GM04504 (cell line): ENCODE measurements around the gene TMEM14B.
"Not testable (repeated sequence)": the region's sequence is repeated elsewhere in the genome, so short reads cannot be mapped to it uniquely, and the experiment has no call there.

ENCODE experiments used
- DNase-seq: peaks from one replicate; pipeline ENCODE4 v3.0.0-alpha.2; 2012; ENCODE audit warnings: low read depth

Gene TMEM14B

DNA sequence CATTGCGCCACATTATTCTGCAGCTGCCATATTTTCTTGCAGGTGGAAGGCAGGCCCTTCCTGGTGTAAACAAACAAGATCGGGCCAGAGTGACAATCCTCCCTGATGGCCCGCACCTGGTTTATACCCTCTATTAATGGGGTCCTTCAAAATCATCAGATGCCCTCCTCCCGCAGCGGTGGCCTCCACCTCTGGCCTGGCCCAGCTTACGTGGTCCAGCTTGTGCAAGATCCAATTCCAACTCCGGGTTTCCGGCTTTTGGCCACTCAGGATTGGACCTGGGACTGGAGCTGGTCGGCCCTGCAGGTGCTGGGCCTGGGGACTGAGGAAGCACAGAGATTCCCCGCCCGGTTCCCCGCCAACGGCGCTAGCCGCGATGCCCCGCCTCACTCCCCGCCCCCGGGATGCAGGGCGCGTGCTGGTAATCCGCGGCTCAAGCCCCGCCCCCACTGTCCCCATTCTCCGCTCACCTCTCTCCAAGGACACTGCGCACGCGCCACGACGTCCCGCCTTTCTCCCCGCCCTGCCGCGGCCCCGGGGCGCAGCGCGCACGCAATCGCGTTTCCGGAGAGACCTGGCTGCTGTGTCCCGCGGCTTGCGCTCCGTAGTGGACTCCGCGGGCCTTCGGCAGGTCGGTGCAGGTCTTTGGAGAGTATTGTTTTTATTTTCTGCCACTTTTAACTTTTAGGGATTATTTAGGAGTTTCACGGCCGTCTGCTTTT is at the start of gene TMEM14B:
TSS of gene TMEM14B (plus strand) at position 555 of the 722 bp plus-strand sequence. CDS start 1,441 bp downstream, outside the sequence.
- DNase-seq: peak; percentile 89

- no peak for DNase-seq
These were observed 33.6 kb upstream of the TMEM14B start for GRCh38 chr6:10713962-10714361.

DNA sequence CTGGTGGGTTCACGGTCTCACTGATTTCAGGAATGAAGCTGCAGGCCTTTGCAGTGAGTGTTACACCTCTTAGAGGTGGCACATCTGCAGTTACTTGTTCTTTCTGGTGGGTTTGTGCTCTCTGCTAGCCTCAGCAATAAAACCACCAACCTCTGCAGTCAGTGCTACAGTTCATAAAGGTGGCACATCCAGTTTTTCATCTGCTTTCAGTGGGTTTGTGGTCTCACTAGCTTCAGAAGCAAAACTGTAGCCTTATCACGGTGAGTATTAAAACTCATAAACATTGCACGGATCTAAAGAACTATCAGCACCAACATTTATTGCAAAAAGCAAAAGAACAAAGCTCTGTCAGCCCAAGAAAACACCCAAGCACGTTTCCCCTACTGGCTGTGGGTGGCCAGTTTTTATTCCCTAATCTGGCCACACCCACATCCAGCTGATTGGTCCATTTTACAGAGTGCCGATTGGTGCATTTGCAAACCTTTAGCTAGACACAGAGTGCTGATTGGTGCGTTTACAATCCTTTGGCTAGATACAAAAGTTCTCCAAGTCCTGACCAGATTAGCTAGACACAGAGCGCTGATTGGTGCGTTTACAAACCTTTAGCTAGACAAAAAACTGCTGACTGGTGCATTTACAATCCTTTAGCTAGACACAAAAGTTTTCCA is 28.2 kb upstream of the TMEM14B start:
- no peak for DNase-seq

GRCh38 chr6:10719964-10720264 is 27.7 kb upstream of the TMEM14B start:
- DNase-seq: no peak

GRCh38 chr6:10720265-10720959 is 27.2 kb upstream of the TMEM14B start:
- DNase-seq: no peak

- DNase-seq: not testable (repeated sequence)
These were observed 26.4 kb upstream of the TMEM14B start for GRCh38 chr6:10720960-10721849.

DNA sequence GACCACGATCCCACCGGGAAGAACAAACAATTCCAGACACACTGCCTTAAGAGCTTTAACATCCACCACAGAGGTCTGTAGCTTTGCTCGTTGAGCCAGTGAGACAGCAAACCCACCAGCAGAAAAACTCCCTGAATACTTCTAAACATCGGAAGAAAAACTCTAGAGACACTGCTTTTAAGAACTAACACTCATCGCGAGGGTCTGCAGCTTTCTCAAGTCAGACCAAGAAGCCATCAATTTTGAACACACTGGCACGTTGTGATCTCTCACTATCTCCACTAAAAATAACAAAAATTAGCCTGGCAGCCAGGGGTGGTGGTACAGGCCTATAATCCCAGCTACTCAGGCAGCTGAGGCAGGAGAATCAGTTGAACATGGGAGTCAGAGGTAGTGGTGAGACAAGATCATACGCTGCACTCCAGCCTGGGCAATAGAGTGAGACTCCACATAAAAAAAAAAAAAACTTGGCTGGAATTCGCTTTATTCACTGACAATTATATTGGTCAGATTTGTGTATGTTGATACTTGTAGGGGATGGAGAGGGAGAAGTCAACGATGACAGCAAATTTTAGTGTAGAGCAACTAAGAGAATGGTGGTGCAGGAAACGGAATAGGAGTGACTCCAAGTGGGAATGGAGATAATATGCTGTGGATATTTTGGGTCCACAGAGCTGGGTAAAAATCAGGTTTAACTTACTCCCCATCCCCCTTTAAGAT is 25.6 kb upstream of the TMEM14B start:
- DNase-seq: no peak

GRCh38 chr6:10722570-10722819 is 25.1 kb upstream of the TMEM14B start:
- DNase-seq: no peak

DNA sequence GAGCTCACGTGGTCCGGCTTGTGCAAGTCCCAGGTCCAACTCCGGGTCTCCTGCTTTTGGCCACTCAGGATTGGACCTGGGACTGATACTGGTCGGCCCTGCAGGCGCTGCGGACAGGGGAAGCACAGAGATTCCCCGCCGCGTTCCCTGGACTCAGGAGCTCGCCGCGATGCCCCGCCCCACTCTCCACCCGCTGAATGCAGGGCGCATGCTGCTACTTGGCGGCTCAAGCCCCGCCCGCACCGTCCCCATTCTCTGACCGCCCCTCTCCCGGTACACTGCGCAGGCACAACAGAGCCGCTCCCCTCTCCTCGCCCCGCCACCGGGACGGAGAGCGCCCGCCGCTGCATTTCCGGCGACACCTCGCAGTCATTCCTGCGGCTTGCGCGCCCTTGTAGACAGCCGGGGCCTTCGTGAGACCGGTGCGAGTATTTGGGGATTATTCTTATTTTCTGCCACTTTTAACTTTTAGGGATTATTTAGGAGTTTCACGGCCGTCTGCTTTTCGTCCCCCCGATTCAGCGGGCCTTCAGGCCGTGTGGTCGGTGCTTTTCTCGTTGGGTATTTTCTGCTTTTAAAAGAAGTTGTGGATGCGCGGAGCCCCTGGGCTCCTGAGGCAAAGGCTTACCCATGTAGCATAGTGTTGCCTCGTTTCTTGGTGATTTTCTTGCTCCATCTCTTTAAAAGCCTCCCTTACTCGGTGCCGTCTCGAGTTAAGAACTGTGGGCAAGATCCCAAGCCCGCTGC is 24.6 kb upstream of the TMEM14B start, which contains the start of gene TMEM14C:
TSS of gene TMEM14C (plus strand) at position 251 of the 747 bp plus-strand sequence. CDS start 1,544 bp downstream, outside the sequence.
- DNase-seq: peak; percentile 96

DNA sequence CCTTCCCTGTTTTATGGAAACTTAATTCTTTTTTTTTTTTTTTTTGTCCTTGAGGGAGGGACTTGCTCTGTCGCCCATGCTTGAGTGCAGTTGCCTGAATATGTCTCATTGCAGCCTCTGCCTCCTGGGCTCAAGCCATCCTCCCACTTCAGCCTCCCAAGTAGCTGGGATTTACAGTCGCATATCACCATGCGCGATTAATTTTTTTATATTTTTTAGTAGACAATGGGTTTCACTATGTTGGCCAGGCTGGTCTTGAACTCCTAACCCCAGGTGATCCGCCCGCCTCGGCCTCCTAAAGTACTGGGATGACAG is 24.1 kb upstream of the TMEM14B start:
- DNase-seq: no peak

DNA sequence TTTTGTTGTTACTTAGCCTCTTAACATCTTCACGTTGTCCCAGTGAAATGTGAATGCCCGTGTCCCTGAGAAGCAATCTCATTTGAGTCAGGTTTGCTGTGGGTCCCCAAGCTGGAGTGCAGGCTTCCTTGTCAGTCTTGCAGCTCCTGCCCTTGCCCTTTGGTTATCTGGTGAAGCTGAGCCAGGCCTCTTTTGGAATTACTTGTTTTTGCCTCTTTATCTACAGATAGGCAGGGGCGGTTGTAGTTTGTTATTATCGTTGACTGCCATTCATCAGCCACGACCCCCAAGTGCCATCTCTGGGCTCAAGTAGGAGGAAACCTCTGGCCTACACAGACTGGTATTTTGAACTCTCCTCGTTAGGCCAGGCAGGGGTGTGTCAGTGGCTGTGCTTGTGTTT is 22.6 kb upstream of the TMEM14B start:
- DNase-seq: no peak

DNA sequence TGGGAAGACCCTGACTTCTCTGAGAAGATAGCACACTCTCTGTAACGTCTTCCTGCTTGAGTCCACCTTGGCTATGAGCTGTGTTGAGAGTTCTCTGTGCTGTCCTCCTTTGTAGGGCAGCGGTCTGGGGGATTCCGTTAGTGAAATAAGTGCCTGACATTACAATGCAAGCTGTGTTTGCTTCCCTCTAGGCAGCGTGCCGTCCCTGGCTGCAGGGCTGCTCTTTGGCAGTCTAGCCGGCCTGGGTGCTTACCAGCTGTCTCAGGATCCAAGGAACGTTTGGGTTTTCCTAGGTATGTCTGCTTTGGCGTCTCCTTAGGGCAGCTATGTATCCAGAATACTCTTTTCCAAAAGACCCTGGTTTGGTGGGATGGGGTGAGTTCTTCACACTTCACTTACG is 21.9 kb upstream of the TMEM14B start:
- no peak for DNase-seq

- no peak for DNase-seq
These were observed 17.4 kb upstream of the TMEM14B start for GRCh38 chr6:10730254-10730653.

- DNase-seq: no peak
These were observed 14.4 kb upstream of the TMEM14B start for GRCh38 chr6:10733151-10733715.

- DNase-seq: no peak
These were observed 13.7 kb upstream of the TMEM14B start for GRCh38 chr6:10733863-10734262.

- no peak for DNase-seq
These were observed 10.9 kb upstream of the TMEM14B start for GRCh38 chr6:10736731-10737130.

GRCh38 chr6:10740061-10740460 is 7.5 kb upstream of the TMEM14B start:
- no peak for DNase-seq

DNA sequence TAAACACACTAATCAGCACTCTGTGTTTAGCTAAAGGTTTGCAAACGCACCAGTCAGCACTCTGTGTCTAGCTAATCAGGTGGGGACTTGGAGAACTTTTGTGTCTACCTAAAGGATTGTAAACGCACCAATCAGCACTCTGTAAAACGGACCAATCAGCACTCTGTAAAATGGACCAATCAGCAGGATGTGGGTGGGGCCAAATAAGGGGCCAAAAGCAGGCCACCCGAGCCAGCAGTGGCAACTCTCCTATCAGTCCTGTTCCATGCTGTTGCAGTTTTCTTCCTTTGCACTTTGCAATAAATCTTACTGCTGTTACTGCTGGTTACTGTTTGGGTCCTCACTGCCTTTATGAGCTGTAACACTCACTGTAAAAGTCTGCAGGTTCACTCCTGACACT is 6.0 kb upstream of the TMEM14B start:
- not testable (repeated sequence) for DNase-seq

DNA sequence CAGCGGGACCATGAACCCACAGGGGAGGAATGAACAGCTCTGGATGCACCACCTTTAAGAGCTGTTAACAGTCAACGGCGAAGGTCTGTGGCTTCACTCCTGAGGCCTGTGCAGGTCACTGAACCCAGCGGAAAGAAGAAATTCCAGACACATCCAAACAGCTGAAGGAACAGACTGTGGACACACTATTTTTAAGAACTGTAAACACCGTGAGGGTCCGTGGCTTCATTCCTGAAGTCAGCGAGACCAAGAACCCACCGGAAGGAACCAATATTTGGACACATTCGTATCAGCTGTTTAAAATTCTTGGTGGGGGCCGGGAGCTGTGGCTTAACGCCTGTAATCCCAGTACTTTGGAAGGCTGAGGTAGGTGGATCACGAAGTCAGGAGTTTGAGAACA is 5.4 kb upstream of the TMEM14B start:
- DNase-seq: no peak

DNA sequence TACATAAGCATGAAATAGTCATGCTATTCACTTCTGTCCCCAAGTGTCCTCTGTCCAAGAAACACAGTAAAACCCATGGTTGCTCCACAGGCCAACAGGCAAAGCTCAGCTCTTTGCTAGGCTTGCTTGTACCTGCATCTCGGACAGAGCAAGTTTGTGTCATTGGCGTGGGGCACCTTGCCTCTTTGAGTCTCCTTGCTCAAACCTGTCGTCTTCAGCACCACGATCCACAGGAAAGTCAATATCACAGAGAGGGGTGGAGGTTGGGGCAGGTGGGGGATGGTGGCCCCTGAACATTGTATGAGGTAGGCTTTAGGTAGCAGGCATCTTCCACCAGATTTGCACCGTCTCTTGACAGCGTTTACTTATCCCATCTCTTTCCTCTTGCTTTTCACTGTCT is 4.1 kb upstream of the TMEM14B start:
- DNase-seq: no peak

DNA sequence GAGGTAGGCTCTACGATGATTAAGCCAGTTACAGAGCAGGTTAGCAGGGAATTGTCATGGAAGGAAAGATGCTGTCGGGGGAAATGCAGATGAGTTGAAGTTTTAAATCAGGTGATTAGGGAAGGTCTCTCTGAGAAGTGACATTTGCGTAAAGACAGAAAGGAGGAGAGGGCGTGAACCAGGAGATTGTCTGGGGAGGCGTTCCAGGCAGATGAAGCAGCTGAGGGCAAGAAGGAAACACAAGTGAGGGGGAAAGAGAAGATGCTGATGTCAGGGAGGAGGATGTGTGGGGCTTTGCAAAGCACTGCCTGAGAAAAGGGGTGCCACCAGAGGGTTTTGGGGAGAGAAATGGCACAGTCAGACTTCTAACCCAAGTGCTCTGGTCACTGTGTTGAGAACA is 2.5 kb upstream of the TMEM14B start:
- no peak for DNase-seq
